K562 (cell line): ENCODE results near the gene TSR3. TPM values are rescaled to one million over a fixed set of nuclear protein-coding genes. Genes with fewer than 3 reads are reported as not detected.

Source experiments
- AFF4 ChIP-seq: sonication (generic); formaldehyde crosslinking; IDR thresholded peaks from 2 replicates; pipeline ENCODE4 v1.8.0; 2023; ENCODE audit warnings: mild to moderate bottlenecking, missing genetic modification reagents
- CBFA2T3 ChIP-seq: fragments of 450-650 bp; IDR thresholded peaks from 2 replicates; pipeline ENCODE4 v1.6.1; 2017
- CTBP1 ChIP-seq: fragments of 450-650 bp; IDR thresholded peaks from 2 replicates; pipeline ENCODE4 v1.6.1; 2016; ENCODE audit warnings: borderline replicate concordance
- HDGF ChIP-seq: fragments of 450-650 bp; IDR thresholded peaks from 2 replicates; pipeline ENCODE4 v1.6.1; 2016
- JUND ChIP-seq, 2 experiments: IDR thresholded peaks; 2 replicates in 1 of 2; 3 replicates in 1 of 2; pipeline ENCODE4 v1.6.1; 2011; ENCODE audit warnings: borderline replicate concordance in 2 of 2, low read depth in 2 of 2, low read length in 2 of 2, improper control_type of control experiment in 1 of 2, missing biosample characterization in 1 of 2, missing genetic modification characterization in 1 of 2, missing genetic modification reagents in 1 of 2
- MBD2 ChIP-seq: sonication (generic); IDR thresholded peaks from 2 replicates; pipeline ENCODE4 v1.6.1; 2016; ENCODE audit warnings: low read depth, borderline replicate concordance
- PKNOX1 ChIP-seq: fragments of 450-650 bp; IDR thresholded peaks from 2 replicates; pipeline ENCODE4 v1.6.1; 2016
- PRDM10 ChIP-seq: fragments of 450-650 bp; IDR thresholded peaks from 2 replicates; pipeline ENCODE4 v1.6.1; 2018; ENCODE audit not compliant: partially characterized antibody
- SAFB ChIP-seq: fragments of 200-400 bp; formaldehyde crosslinking; IDR thresholded peaks from 2 replicates; pipeline ENCODE4 v1.6.1; 2017; ENCODE audit warnings: low read depth, low read length, borderline replicate concordance
- SPI1 ChIP-seq: IDR thresholded peaks from 2 replicates; pipeline ENCODE4 v1.6.1; 2011; ENCODE audit warnings: low read depth, low read length, control low read depth, borderline replicate concordance
- polyA plus RNA-seq, 8 experiments: library from polyadenylated mRNA; depleted of rRNA in 4 of 8; stranded (reverse) in 5 of 8; unstranded in 3 of 8; fragments of >200 nt; fragmentation: Nextera tagmentation in 2 of 8; fragmentation: Illumina TruSeq in 1 of 8; extraction: Ambion mirVana in 2 of 8; extraction: Trizol in 1 of 8; gene quantifications; 2 replicates each; pipeline versions ENCODE4 v1.2.1 to v1.2.3, GENCODE V29; 2011 to 2014; ENCODE audit warnings: inconsistent platforms in 1 of 8, missing spikeins in 1 of 8
- total RNA-seq, 7 experiments: library from RNA; depleted of rRNA in 6 of 7; stranded (reverse); fragments of >200 nt in 6 of 7; fragmentation: Illumina TruSeq in 2 of 7; extraction: Trizol in 2 of 7; gene quantifications; 2 replicates each; pipeline versions ENCODE4 v1.2.1 to v1.2.3, GENCODE V29; 2011 to 2021; ENCODE audit warnings: low replicate concordance in 1 of 7
- TF ChIP-seq, protein P1 (sequence below): sonication (generic); formaldehyde crosslinking; IDR thresholded peaks from 2 replicates; pipeline ENCODE4 v1.8.0; 2022; ENCODE audit warnings: mild to moderate bottlenecking, missing genetic modification reagents

The TSR3 gene
- total and polyA plus RNA-seq, 9 of the 15 experiments (the other 6 are each of a cell fraction or from before 2014, with no cell fraction given) = 1.5 to 74.8 (median 16.5) TPM

DNA sequence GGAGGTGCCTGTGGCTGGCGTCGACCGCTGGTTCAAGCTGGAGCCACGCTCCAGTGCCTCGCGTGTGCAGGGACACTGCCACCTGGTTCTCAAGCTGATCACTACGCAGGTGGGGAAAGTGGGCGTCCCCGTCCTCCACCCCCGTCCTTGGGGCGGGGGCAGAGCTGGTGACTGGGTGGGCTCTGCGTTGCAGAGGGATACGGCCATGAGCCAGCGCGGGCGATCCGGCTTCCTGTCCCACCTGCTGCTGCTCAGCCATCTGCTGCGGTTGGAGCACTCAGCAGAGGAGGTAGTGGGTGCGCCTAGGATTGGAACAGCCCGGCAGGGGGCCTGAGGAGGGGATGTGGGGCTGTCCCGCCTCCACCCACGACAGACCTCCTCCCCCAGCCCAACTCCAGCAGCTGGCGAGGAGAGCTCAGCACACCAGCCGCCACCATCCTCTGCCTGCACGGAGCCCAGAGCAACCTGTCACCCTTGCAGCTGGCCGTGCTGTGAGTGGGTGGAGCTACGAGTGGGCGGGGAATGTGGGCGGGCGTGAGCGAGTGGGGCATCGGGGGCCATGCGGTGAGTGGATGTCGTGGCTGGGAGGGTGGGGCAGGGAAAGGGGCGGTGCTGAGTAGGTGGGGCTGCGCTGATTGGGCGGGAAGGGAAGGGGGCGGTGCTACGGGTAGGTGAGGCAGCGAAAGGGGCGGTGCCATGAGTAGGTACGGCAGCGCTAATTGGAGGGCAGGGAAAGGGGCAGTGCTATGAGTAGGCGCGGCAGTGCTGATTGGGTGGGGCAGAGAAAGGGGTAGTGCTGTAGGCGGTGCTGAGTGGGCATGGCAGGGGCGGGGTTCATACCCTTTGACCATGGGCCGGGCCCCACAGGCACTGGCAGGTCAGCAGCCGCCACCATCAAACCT lies 8.9 kb downstream of the TSR3 start (continued):
- TF ChIP-seq AFF4 (CRISPR knock-in tag) = no peak
- TF ChIP-seq PRDM10 = peak; percentile 41
- TF ChIP-seq PKNOX1 = peak; percentile 77
- peak; percentile 57 for TF ChIP-seq SPI1
- peak; percentile 93 for TF ChIP-seq MBD2
- 0 out of 2 replicates have a peak, but pooled peaks have one; percentile 14 for TF ChIP-seq CTBP1
- peak; percentile 12; the same call in 1 of the 2 replicates for TF ChIP-seq JUND (IDR thresholded peaks at IDR 0.05; ENCODE audit: borderline replicate concordance, low read depth, low read length)
- no peak for TF ChIP-seq JUND (tag; IDR thresholded peaks at IDR 0.05; ENCODE audit: borderline replicate concordance, low read depth, low read length)
- peak; percentile 40 for TF ChIP-seq CBFA2T3
- TF ChIP-seq HDGF = peak; percentile 99
- peak; percentile 23; the same call in 1 of the 2 replicates for TF ChIP-seq SAFB
- TF ChIP-seq, protein P1, sequence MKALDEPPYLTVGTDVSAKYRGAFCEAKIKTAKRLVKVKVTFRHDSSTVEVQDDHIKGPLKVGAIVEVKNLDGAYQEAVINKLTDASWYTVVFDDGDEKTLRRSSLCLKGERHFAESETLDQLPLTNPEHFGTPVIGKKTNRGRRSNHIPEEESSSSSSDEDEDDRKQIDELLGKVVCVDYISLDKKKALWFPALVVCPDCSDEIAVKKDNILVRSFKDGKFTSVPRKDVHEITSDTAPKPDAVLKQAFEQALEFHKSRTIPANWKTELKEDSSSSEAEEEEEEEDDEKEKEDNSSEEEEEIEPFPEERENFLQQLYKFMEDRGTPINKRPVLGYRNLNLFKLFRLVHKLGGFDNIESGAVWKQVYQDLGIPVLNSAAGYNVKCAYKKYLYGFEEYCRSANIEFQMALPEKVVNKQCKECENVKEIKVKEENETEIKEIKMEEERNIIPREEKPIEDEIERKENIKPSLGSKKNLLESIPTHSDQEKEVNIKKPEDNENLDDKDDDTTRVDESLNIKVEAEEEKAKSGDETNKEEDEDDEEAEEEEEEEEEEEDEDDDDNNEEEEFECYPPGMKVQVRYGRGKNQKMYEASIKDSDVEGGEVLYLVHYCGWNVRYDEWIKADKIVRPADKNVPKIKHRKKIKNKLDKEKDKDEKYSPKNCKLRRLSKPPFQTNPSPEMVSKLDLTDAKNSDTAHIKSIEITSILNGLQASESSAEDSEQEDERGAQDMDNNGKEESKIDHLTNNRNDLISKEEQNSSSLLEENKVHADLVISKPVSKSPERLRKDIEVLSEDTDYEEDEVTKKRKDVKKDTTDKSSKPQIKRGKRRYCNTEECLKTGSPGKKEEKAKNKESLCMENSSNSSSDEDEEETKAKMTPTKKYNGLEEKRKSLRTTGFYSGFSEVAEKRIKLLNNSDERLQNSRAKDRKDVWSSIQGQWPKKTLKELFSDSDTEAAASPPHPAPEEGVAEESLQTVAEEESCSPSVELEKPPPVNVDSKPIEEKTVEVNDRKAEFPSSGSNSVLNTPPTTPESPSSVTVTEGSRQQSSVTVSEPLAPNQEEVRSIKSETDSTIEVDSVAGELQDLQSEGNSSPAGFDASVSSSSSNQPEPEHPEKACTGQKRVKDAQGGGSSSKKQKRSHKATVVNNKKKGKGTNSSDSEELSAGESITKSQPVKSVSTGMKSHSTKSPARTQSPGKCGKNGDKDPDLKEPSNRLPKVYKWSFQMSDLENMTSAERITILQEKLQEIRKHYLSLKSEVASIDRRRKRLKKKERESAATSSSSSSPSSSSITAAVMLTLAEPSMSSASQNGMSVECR (CRISPR knock-in tag) = no peak
